Epidermal melanocyte (primary cell): ENCODE results near the gene UNK.
"Not testable (repeated sequence)": the region's sequence is repeated elsewhere in the genome, so short reads cannot be mapped to it uniquely, and the experiment has no call there.

Source experiments
- DNase-seq: peaks from one replicate; pipeline ENCODE4 v3.0.0; 2011; ENCODE audit warnings: low spot score; ENCODE audit not compliant: insufficient read length

The UNK gene

GRCh38 chr17:75870228-75870627 lies 85.6 kb downstream of the UNK start:
- not testable (repeated sequence) for DNase-seq

GRCh38 chr17:75872434-75873351 lies 88.1 kb downstream of the UNK start:
- DNase-seq: no peak

GRCh38 chr17:75873587-75874322 lies 89.1 kb downstream of the UNK start:
- DNase-seq: no peak

- DNase-seq: no peak
Observed at GRCh38 chr17:75874323-75875181, 89.9 kb downstream of the UNK start.
